Osteoblast (primary cell): ENCODE data around the gene SORBS1. TPM values are rescaled to one million over a fixed set of nuclear protein-coding genes. Genes with fewer than 3 reads are reported as not detected.

ENCODE experiments used
- DNase-seq: peaks from one replicate; pipeline ENCODE4 v3.0.0; 2011; ENCODE audit warnings: low spot score, mixed read lengths; ENCODE audit not compliant: insufficient read length; ENCODE audit errors: missing footprints
- H2AFZ ChIP-seq: 2 replicates; pipeline ENCODE4 v1.6.0; 2011; ENCODE audit warnings: mild to moderate bottlenecking, low read length
- H3K27ac ChIP-seq: 2 replicates; pipeline ENCODE4 v1.5.1; 2011; ENCODE audit warnings: mild to moderate bottlenecking, low read depth, low read length, moderate library complexity
- H3K27me3 ChIP-seq: 2 replicates; pipeline ENCODE4 v1.6.0; 2012; ENCODE audit warnings: mild to moderate bottlenecking, control low read depth, inconsistent platforms, low read length, moderate library complexity; ENCODE audit not compliant: insufficient read depth
- H3K36me3 ChIP-seq: 2 replicates; pipeline ENCODE4 v1.5.1; 2011; ENCODE audit warnings: mild to moderate bottlenecking, low read length, control low read depth, moderate library complexity; ENCODE audit not compliant: insufficient read depth
- H3K4me1 ChIP-seq: 2 replicates; pipeline ENCODE4 v1.5.1; 2011; ENCODE audit warnings: mild to moderate bottlenecking, low read length, control low read depth, moderate library complexity; ENCODE audit not compliant: insufficient read depth
- H3K4me2 ChIP-seq: 2 replicates; pipeline ENCODE4 v1.6.0; 2011; ENCODE audit warnings: mild to moderate bottlenecking, low read length; ENCODE audit not compliant: insufficient read depth
- H3K4me3 ChIP-seq: fragments of 200-600 bp; sonication (generic); 3 replicates; pipeline ENCODE4 v1.5.1; 2012; ENCODE audit warnings: mild to moderate bottlenecking, low read length, inconsistent platforms; ENCODE audit not compliant: insufficient read depth
- H3K79me2 ChIP-seq: 2 replicates; pipeline ENCODE4 v1.6.0; 2012; ENCODE audit warnings: mild to moderate bottlenecking, low read length, control low read depth, inconsistent platforms; ENCODE audit not compliant: insufficient read depth
- H3K9me3 ChIP-seq: 2 replicates; pipeline ENCODE4 v1.5.1; 2011; ENCODE audit warnings: low read depth, low read length, control low read depth
- H4K20me1 ChIP-seq: 2 replicates; pipeline ENCODE4 v1.6.0; 2012; ENCODE audit warnings: mild to moderate bottlenecking, low read length, control low read depth; ENCODE audit not compliant: insufficient read depth
- total RNA-seq: library from RNA; depleted of rRNA; stranded (reverse); fragments of >200 nt; gene quantifications from 2 replicates; pipeline ENCODE4 v1.2.3, GENCODE V29; 2012
- TF ChIP-seq, protein P1 (sequence below): IDR thresholded peaks from 2 replicates; pipeline ENCODE4 v1.5.1; 2011; ENCODE audit warnings: mild to moderate bottlenecking, low read depth, low read length, moderate library complexity; ENCODE audit errors: extremely low read depth

Gene SORBS1
- total RNA-seq, 1 donor = 0.72 TPM

DNA sequence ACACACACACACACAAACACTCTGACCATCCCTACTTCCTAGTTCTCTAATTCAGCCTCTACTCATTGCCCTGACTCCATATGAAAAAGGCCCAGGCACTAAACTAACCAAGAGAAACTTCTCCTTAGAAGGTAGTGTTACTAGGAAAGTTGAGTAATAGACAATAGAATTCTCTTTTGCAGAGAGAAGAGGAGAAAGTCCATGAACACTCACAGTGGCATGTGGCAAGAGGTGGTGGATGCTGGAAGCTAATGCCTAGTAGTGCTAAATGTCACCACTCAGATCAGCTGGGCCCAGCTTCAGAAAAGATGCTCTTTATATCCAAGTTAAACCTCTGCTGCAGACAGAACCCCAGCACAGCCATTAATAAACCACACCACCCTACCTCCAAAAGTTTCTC is 58.2 kb downstream of the SORBS1 start:
- Histone ChIP-seq H3K79me2 (no peaks in the 10 kb centered on the region), H2AFZ (no peak overlapping the region), H3K9me3 (no peaks in the 10 kb centered on the region), H4K20me1 (no peaks in the 10 kb centered on the region), H3K4me3 (no peak overlapping the region), H3K27me3 (no peaks in the 10 kb centered on the region), H3K36me3 (no peaks in the 10 kb centered on the region), H3K4me2 (no peak overlapping the region), H3K27ac (no peak overlapping the region), H3K4me1 (no peaks in the 10 kb centered on the region)
- TF ChIP-seq, protein P1, sequence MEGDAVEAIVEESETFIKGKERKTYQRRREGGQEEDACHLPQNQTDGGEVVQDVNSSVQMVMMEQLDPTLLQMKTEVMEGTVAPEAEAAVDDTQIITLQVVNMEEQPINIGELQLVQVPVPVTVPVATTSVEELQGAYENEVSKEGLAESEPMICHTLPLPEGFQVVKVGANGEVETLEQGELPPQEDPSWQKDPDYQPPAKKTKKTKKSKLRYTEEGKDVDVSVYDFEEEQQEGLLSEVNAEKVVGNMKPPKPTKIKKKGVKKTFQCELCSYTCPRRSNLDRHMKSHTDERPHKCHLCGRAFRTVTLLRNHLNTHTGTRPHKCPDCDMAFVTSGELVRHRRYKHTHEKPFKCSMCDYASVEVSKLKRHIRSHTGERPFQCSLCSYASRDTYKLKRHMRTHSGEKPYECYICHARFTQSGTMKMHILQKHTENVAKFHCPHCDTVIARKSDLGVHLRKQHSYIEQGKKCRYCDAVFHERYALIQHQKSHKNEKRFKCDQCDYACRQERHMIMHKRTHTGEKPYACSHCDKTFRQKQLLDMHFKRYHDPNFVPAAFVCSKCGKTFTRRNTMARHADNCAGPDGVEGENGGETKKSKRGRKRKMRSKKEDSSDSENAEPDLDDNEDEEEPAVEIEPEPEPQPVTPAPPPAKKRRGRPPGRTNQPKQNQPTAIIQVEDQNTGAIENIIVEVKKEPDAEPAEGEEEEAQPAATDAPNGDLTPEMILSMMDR = no peak
- DNase-seq = no peak

DNA sequence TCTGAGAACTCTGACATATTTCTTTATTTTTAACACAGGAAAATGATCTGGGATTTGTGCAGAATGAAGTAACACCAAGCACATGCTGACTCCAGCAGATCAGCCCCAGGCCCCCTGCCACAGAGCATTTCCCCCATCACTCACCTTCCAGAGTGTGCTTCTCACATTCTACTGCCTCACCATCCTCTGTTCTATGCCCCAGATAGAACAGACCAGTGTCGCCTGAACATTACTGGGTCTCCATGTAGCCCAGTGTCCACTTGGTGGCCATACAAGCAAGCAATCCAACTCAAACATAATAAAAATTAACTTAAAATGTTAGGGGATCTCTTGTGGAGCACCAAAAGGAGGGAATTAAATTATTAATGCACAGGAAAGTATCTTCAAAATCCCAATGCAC is 58.8 kb downstream of the SORBS1 start:
- Histone ChIP-seq H3K79me2 (no peaks in the 10 kb centered on the region), H3K4me2 (no peak overlapping the region), H3K27ac (no peak overlapping the region), H3K36me3 (no peaks in the 10 kb centered on the region), H4K20me1 (no peaks in the 10 kb centered on the region), H2AFZ (no peak overlapping the region), H3K4me1 (no peaks in the 10 kb centered on the region), H3K4me3 (no peak overlapping the region), H3K27me3 (no peaks in the 10 kb centered on the region), H3K9me3 (no peaks in the 10 kb centered on the region)
- no peak for DNase-seq
- TF ChIP-seq, protein P1 = no peak

DNA sequence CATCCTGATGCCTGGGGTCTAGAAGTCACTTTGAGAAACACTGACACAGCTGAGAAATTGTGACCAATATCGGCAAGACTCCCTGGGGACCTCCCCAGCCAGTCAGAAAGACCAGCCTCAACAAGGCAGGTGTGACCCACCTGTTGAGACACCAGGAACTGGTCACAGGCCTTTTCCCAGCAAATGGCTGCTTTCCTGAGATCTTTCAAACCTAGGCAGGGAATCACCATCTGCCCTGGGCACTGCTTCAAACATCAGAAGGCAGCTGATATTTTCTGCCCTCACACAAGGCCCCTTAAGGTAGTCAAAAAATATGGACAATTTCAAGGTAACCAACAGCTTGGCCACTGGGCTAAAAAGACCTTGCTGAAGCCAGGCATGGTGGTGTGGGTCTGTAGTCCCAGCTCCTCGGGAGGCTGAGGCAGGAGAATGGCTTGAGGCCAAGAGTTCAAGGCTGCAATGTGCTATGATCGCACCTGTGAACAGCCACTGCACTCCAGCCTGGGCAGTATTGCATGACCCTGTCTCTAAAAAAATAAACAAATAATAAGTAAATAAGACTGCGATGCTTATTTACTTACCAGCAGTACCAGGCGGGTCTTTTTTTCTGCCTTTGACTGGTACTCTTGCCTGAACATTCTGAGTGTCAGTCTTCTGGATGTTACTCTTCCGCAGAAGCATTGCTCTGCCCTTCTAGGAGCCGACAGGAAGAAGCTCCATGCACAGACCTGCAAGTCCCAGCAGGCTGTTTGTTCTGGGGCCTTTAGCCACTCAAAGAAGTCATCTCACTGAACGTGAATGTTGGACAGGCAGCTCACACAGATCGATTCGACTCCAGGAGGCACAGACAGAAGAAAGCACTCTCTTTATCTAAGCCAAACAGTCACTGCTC is 59.7 kb downstream of the SORBS1 start:
- H3K27ac ChIP-seq = no peak overlapping the region
- H3K27me3 ChIP-seq = no peaks in the 10 kb centered on the region
- TF ChIP-seq, protein P1 = no peak
- H3K4me3 ChIP-seq = no peak overlapping the region
- no peaks in the 10 kb centered on the region for H3K79me2 ChIP-seq
- no peaks in the 10 kb centered on the region for H3K4me1 ChIP-seq
- DNase-seq = no peak
- H4K20me1 ChIP-seq = no peaks in the 10 kb centered on the region
- H2AFZ ChIP-seq = no peak overlapping the region
- H3K36me3 ChIP-seq = no peaks in the 10 kb centered on the region
- H3K9me3 ChIP-seq = no peaks in the 10 kb centered on the region
- H3K4me2 ChIP-seq = no peak overlapping the region

DNA sequence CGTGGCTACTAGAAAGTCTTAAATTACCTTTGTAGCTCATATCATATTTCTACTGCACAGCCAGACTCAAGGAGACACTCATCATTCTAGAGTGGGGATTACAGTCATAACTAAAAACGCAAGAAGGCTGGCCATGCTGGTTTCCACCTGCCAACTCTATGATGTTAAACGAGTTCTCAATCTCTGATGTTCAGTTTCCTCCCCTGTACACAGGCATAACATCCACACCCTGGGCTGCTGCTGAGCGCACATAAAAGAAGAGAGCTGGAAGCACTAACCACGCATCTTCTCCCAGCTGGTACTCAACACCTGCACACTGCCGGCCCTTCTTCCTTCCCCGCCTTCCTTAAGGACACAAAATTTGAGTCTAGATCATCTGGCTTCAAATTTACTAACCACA is 60.5 kb downstream of the SORBS1 start:
- H3K27ac ChIP-seq = no peak overlapping the region

More for the DNA sequence above, 60.5 kb downstream of the SORBS1 start:
- Histone ChIP-seq H4K20me1 (no peaks in the 10 kb centered on the region), H3K79me2 (no peaks in the 10 kb centered on the region), H3K9me3 (no peaks in the 10 kb centered on the region), H3K27me3 (no peaks in the 10 kb centered on the region), H2AFZ (no peak overlapping the region), H3K4me3 (no peak overlapping the region), H3K36me3 (no peaks in the 10 kb centered on the region), H3K4me1 (no peaks in the 10 kb centered on the region), H3K4me2 (no peak overlapping the region)
- TF ChIP-seq, protein P1 = no peak
- DNase-seq = no peak
